GM21717 (cell line): ENCODE data around the gene CDC42SE1.

Experiments
- ATAC-seq: cut with Tn5 transposase; IDR thresholded peaks from one replicate; pipeline ENCODE4 v1.9.1; 2021; ENCODE audit warnings: mild to moderate bottlenecking, moderate library complexity; ENCODE audit not compliant: unreplicated experiment

Gene CDC42SE1

GRCh38 chr1:151009674-151010345, 49.6 kb downstream of the CDC42SE1 start:
- no peak for ATAC-seq

GRCh38 chr1:151009206-151009587, 50.2 kb downstream of the CDC42SE1 start:
- ATAC-seq, result no peak

- peak; percentile 72 for ATAC-seq
Measured at GRCh38 chr1:151008244-151009205, 50.9 kb downstream of the CDC42SE1 start, which contains the start of gene PRUNE1. PRUNE1 (plus strand) TSS chr1:151008449; CDS start chr1:151008633, 184 bp downstream.

GRCh38 chr1:151007853-151008243, 51.6 kb downstream of the CDC42SE1 start:
- no peak for ATAC-seq

- ATAC-seq, result peak; percentile 36
Measured at GRCh38 chr1:151006327-151007052, 52.9 kb downstream of the CDC42SE1 start, which contains the start of gene MINDY1. MINDY1 (minus strand) TSS chr1:151006902; CDS start chr1:151002617, 4,285 bp downstream.

GRCh38 chr1:151005729-151006319, 53.6 kb downstream of the CDC42SE1 start:
- ATAC-seq, result no peak

- no peak for ATAC-seq
Measured at GRCh38 chr1:151003180-151003579, 56.2 kb downstream of the CDC42SE1 start.

- ATAC-seq, result no peak
Measured at GRCh38 chr1:151002611-151003010, 56.8 kb downstream of the CDC42SE1 start.

- ATAC-seq, result no peak
Measured at GRCh38 chr1:151002051-151002450, 57.4 kb downstream of the CDC42SE1 start.

GRCh38 chr1:151001602-151002001, 57.8 kb downstream of the CDC42SE1 start:
- no peak for ATAC-seq
